Stimulated activated naive CD8-positive, alpha-beta T cell treated with anti-CD3 and anti-CD28 coated beads, Interleukin-15, Interleukin-2, amounts not matched to agents 100 U/mL and 50 U/mL, for 24 hours (primary cell): ENCODE data around the gene SRC.
A peak's percentile ranks its signal among the peaks of the same experiment; 100 is the strongest.

Experiments
- ATAC-seq: fragments of 150-1000 bp; cut with Tn5 transposase; one replicate; pipeline ENCODE4 v1.10.0; 2021
- DNase-seq: peaks from one replicate; pipeline ENCODE4 v3.0.0; 2021

Gene SRC

GRCh38 chr20:37382482-37383120 lies 36.7 kb downstream of the SRC start:
- ATAC-seq (no peak), DNase-seq (no peak)

- ATAC-seq (peak; percentile 29), DNase-seq (peak; percentile 53)
Observed at GRCh38 chr20:37383229-37383989, 37.5 kb downstream of the SRC start.

- peak; percentile 88 for ATAC-seq
Observed at GRCh38 chr20:37384683-37385174, 38.8 kb downstream of the SRC start.

GRCh38 chr20:37385176-37385575 lies 39.2 kb downstream of the SRC start:
- ATAC-seq (no peak), DNase-seq (no peak)

More at GRCh38 chr20:37384683-37385174, 38.8 kb downstream of the SRC start:
- DNase-seq, result peak; percentile 85

- ATAC-seq, result no peak
- no peak for DNase-seq
Observed at GRCh38 chr20:37385659-37386504, 39.9 kb downstream of the SRC start.

- DNase-seq (no peak), ATAC-seq (no peak)
Observed at GRCh38 chr20:37386505-37387251, 40.7 kb downstream of the SRC start.

GRCh38 chr20:37387519-37388269 lies 41.8 kb downstream of the SRC start:
- no peak for ATAC-seq
- DNase-seq, result no peak

GRCh38 chr20:37388831-37389230 lies 42.9 kb downstream of the SRC start:
- DNase-seq, result no peak
- ATAC-seq, result no peak

- ATAC-seq, result no peak
Observed at GRCh38 chr20:37389241-37389747, 43.4 kb downstream of the SRC start.

GRCh38 chr20:37389844-37390275 lies 43.9 kb downstream of the SRC start:
- no peak for DNase-seq

More at GRCh38 chr20:37389241-37389747, 43.4 kb downstream of the SRC start:
- DNase-seq, result no peak

GRCh38 chr20:37390503-37390890 lies 44.6 kb downstream of the SRC start:
- ATAC-seq, result no peak
- DNase-seq, result no peak

More at GRCh38 chr20:37389844-37390275, 43.9 kb downstream of the SRC start:
- no peak for ATAC-seq

GRCh38 chr20:37390891-37391525 lies 45.1 kb downstream of the SRC start:
- no peak for ATAC-seq
- DNase-seq, result no peak

GRCh38 chr20:37392441-37393195 lies 46.7 kb downstream of the SRC start:
- no peak for ATAC-seq
- DNase-seq, result no peak

- ATAC-seq, result no peak
- no peak for DNase-seq
Observed at GRCh38 chr20:37393196-37393862, 47.4 kb downstream of the SRC start.

GRCh38 chr20:37393863-37394542 lies 48.1 kb downstream of the SRC start:
- no peak for ATAC-seq

GRCh38 chr20:37394543-37395409 lies 48.8 kb downstream of the SRC start:
- ATAC-seq, result no peak
- DNase-seq, result no peak

More at GRCh38 chr20:37393863-37394542, 48.1 kb downstream of the SRC start:
- DNase-seq, result no peak

- ATAC-seq (no peak), DNase-seq (no peak)
Observed at GRCh38 chr20:37395410-37395797, 49.5 kb downstream of the SRC start.
